GM12878 (cell line): ENCODE measurements around the gene FASN. TPM values are rescaled to one million over a fixed set of nuclear protein-coding genes. Genes with fewer than 3 reads are reported as not detected.
A peak's percentile ranks its signal among the peaks of the same experiment; 100 is the strongest.

ENCODE experiments used
- ATAC-seq: fragments of 200-7000 bp; cut with Tn5 transposase; 3 replicates; pipeline ENCODE4 v1.9.1; 2020; ENCODE audit warnings: mild to moderate bottlenecking, moderate library complexity
- BruUV-seq: library from RNA; stranded (reverse); fragments of 400-500 nt; replicated peaks from 2 replicates; lab custom pipeline; 2021; lab: Mats Ljungman, UMichigan
- CTCF ChIA-PET: fragments of 300-600 bp; sonication (Branson Sonifier 250); formaldehyde crosslinking; extraction: SDS; loops from one replicate; lab custom pipeline; 2021; ENCODE audit warnings: inconsistent platforms; lab: Yijun Ruan, JAX
- POLR2A ChIA-PET: fragments of 350-600 bp; formaldehyde crosslinking; extraction: SDS; loops from one replicate; lab custom pipeline; 2021; ENCODE audit warnings: inconsistent platforms; lab: Charles Lee
- RAD21 ChIA-PET: fragments of 300-600 bp; sonication (Branson Sonifier 250); formaldehyde crosslinking; loops from one replicate; lab custom pipeline; 2023; ENCODE audit warnings: antibody characterized with exemption; ENCODE audit not compliant: unreplicated experiment; lab: Charles Lee
- SMC1A ChIA-PET: fragments of 300-600 bp; sonication (Branson Sonifier 250); formaldehyde crosslinking; loops from one replicate; lab custom pipeline; 2023; ENCODE audit not compliant: unreplicated experiment, uncharacterized antibody; lab: Charles Lee
- DNase-seq: peaks from one replicate; pipeline ENCODE4 v3.0.0-alpha.2; 2011; ENCODE audit warnings: low read depth, low spot score
- FAIRE-seq: peaks from 3 replicates; lab custom pipeline; 2011; peaks lifted over from hg19 to GRCh38; lab: Jason Lieb, UNC
- H2AFZ ChIP-seq: 2 replicates; pipeline ENCODE4 v1.6.0; 2011; ENCODE audit warnings: low read depth, low read length, control low read depth; ENCODE audit not compliant: control insufficient read depth
- H3K27ac ChIP-seq: 2 replicates; pipeline ENCODE4 v1.5.1; 2011; ENCODE audit warnings: control low read depth; ENCODE audit not compliant: control insufficient read depth, insufficient read depth
- H3K27me3 ChIP-seq, 2 experiments: replicated peaks in 1 of 2; 2 replicates each; pipeline versions ENCODE4 v1.6.0 to v1.6.1; 2011; ENCODE audit warnings: low read length in 1 of 2; ENCODE audit not compliant: control insufficient read depth in 2 of 2, insufficient read depth in 2 of 2
- H3K36me3 ChIP-seq, 2 experiments: 2 replicates each; pipeline ENCODE4 v1.5.1; 2011; ENCODE audit warnings: low read length in 1 of 2; ENCODE audit not compliant: control insufficient read depth in 2 of 2, insufficient read depth in 2 of 2
- H3K4me1 ChIP-seq: 2 replicates; pipeline ENCODE4 v1.6.1; 2011; ENCODE audit warnings: mild to moderate bottlenecking, low read length, moderate library complexity, mixed read lengths; ENCODE audit not compliant: control insufficient read depth, insufficient read depth
- H3K4me2 ChIP-seq: 2 replicates; pipeline ENCODE4 v1.6.0; 2011; ENCODE audit warnings: control low read depth; ENCODE audit not compliant: control insufficient read depth, insufficient read depth
- H3K4me3 ChIP-seq: fragments of 200-600 bp; sonication (generic); 2 replicates; pipeline ENCODE4 v1.5.1; 2016
- H3K79me2 ChIP-seq: 2 replicates; pipeline ENCODE4 v1.6.0; 2011; ENCODE audit warnings: low read length; ENCODE audit not compliant: control insufficient read depth, insufficient read depth
- H3K9ac ChIP-seq: 2 replicates; pipeline ENCODE4 v1.8.0; 2011; ENCODE audit warnings: low read length, control low read depth, mixed read lengths; ENCODE audit not compliant: control insufficient read depth, insufficient read depth
- H3K9me3 ChIP-seq: replicated peaks from 3 replicates; pipeline ENCODE4 v1.5.1; 2011; ENCODE audit warnings: mild to moderate bottlenecking, low read length; ENCODE audit not compliant: control insufficient read depth, insufficient read depth
- H4K20me1 ChIP-seq: 2 replicates; pipeline ENCODE4 v1.6.0; 2011; ENCODE audit not compliant: control insufficient read depth, insufficient read depth
- EZH2 ChIP-seq: IDR thresholded peaks from 2 replicates; pipeline ENCODE4 v1.6.1; 2012; ENCODE audit warnings: low read depth, mild to moderate bottlenecking, control low read depth, inconsistent platforms, low read length, borderline replicate concordance; ENCODE audit not compliant: control insufficient read depth
- FOS ChIP-seq: IDR thresholded peaks from 3 replicates; pipeline ENCODE4 v1.6.1; 2011; ENCODE audit warnings: borderline replicate concordance; ENCODE audit not compliant: insufficient read length; ENCODE audit errors: extremely low read depth
- POLR2A ChIP-seq: IDR thresholded peaks from 2 replicates; pipeline ENCODE4 v1.6.1; 2011; ENCODE audit warnings: low read depth, mild to moderate bottlenecking, low read length
- WGBS: methylation state at CpG from one replicate; pipeline ENCODE4 v1.1.6; 2016; ENCODE audit warnings: low lambda C conversion rate; ENCODE audit not compliant: insufficient replicate concordance, insufficient coverage; ENCODE audit errors: missing lambda C conversion rate; 5-methylcytosine and 5-hydroxymethylcytosine counted together
- in situ Hi-C: fragments of 300-500 bp; cut with MboI; formaldehyde crosslinking; loops from 9 replicates; pipeline ENCODE4 v1.14.3; 2018; ENCODE audit warnings: mixed read lengths
- intact Hi-C: fragments of 100-400 bp; cut with micrococcal nuclease; formaldehyde crosslinking; loops from one replicate; pipeline ENCODE4 v1.14.2; 2022; ENCODE audit not compliant: unreplicated experiment
- polyA plus RNA-seq, 11 experiments: library from polyadenylated mRNA; depleted of rRNA in 4 of 11; unstranded in 6 of 11; stranded (reverse) in 5 of 11; fragments of >200 nt; fragmentation: Nextera tagmentation in 4 of 11; fragmentation: Illumina TruSeq in 1 of 11; extraction: Ambion mirVana in 4 of 11; extraction: Trizol in 1 of 11; gene quantifications; 1 replicate in 1 of 11; 2 replicates in 10 of 11; pipeline versions ENCODE4 v1.2.1 to v1.2.3, GENCODE V29; 2011 to 2016; ENCODE audit warnings: inconsistent platforms in 2 of 11, missing spikeins in 2 of 11, low read depth in 1 of 11
- total RNA-seq, 4 experiments: library from RNA; depleted of rRNA in 3 of 4; stranded (reverse); fragments of >200 nt in 3 of 4; fragmentation: Illumina TruSeq in 1 of 4; extraction: Trizol in 1 of 4; gene quantifications; 2 replicates each; pipeline versions ENCODE4 v1.2.1 to v1.2.3, GENCODE V29; 2013 to 2021

The FASN gene
- total and polyA plus RNA-seq, 10 of the 15 experiments (the other 5 are each of a cell fraction or from before 2014, with no cell fraction given) = 0.19 to 333 (median 30.4) TPM

GRCh38 chr17:82087961-82088837 lies 9.8 kb downstream of the FASN start:
- H3K79me2 ChIP-seq = no peaks in the 10 kb centered on the region; the same call in 1 of the 2 replicates
- no peak for DNase-seq
- RAD21 ChIA-PET = no interaction called here
- no peaks in the 10 kb centered on the region for H3K4me1 ChIP-seq
- no peaks in the 10 kb centered on the region for H4K20me1 ChIP-seq
- FAIRE-seq = no peak
- H3K4me2 ChIP-seq = no peak overlapping the region
- no peak overlapping the region for H2AFZ ChIP-seq
- 98% methylated on average over 44 of the region's 48 CpGs for WGBS
- TSS peak; percentile 26 for BruUV-seq
- no peak overlapping the region for H3K4me3 ChIP-seq
- H3K36me3 ChIP-seq = peaks cover 15 to 83% of the 10 kb centered on the region in 2 experiments
- no peak overlapping the region for H3K9ac ChIP-seq
- in situ Hi-C loops = no loop called here
- no peak overlapping the region for H3K27ac ChIP-seq
- H3K9me3 ChIP-seq = no peaks in the 10 kb centered on the region
- intact Hi-C loops = no loop called here
- no peaks in the 10 kb centered on the region for H3K27me3 ChIP-seq
- TF ChIP-seq POLR2A = peak; percentile 57
- no peak for TF ChIP-seq FOS
- ATAC-seq = no peak
- POLR2A ChIA-PET = no interaction called here
- CTCF ChIA-PET = no interaction called here
- SMC1A ChIA-PET = no interaction called here

- Histone ChIP-seq H3K9ac (no peak overlapping the region), H3K9me3 (no peaks in the 10 kb centered on the region), H3K4me3 (no peak overlapping the region), H3K27me3 (no peaks in the 10 kb centered on the region), H3K4me1 (no peaks in the 10 kb centered on the region), H4K20me1 (no peaks in the 10 kb centered on the region), H3K36me3 (peaks cover 17 to 88% of the 10 kb centered on the region in 2 experiments), H3K79me2 (no peaks in the 10 kb centered on the region), H2AFZ (no peak overlapping the region), H3K4me2 (no peak overlapping the region), H3K27ac (no peak overlapping the region)
- intact Hi-C loops (no loop called here), in situ Hi-C loops (no loop called here)
- 92% methylated on average over 31 of the region's 39 CpGs for WGBS
- no TSS peak for BruUV-seq
- RAD21 ChIA-PET = no interaction called here
- SMC1A ChIA-PET = no interaction called here
- no peak for DNase-seq
- CTCF ChIA-PET = no interaction called here
- POLR2A ChIA-PET = no interaction called here
- no peak for ATAC-seq
- TF ChIP-seq POLR2A = peak; percentile 30; the same call in 1 of the 2 replicates
- TF ChIP-seq EZH2 = no peak
- TF ChIP-seq, all 136 proteins: peak for 1
- no peak for FAIRE-seq
Observed at GRCh38 chr17:82086941-82087906, 10.8 kb downstream of the FASN start.
